COLO668 (cell line): Measurements from ENCODE around the gene SEPTIN10.
"Not testable (repeated sequence)": the region's sequence is repeated elsewhere in the genome, so short reads cannot be mapped to it uniquely, and the experiment has no call there.

Experiments used
- DNase-seq: peaks from one replicate; lab custom pipeline; 2025; ENCODE audit not compliant: unreplicated experiment; lab: John Stamatoyannopoulos, UW

SEPTIN10 gene

DNA sequence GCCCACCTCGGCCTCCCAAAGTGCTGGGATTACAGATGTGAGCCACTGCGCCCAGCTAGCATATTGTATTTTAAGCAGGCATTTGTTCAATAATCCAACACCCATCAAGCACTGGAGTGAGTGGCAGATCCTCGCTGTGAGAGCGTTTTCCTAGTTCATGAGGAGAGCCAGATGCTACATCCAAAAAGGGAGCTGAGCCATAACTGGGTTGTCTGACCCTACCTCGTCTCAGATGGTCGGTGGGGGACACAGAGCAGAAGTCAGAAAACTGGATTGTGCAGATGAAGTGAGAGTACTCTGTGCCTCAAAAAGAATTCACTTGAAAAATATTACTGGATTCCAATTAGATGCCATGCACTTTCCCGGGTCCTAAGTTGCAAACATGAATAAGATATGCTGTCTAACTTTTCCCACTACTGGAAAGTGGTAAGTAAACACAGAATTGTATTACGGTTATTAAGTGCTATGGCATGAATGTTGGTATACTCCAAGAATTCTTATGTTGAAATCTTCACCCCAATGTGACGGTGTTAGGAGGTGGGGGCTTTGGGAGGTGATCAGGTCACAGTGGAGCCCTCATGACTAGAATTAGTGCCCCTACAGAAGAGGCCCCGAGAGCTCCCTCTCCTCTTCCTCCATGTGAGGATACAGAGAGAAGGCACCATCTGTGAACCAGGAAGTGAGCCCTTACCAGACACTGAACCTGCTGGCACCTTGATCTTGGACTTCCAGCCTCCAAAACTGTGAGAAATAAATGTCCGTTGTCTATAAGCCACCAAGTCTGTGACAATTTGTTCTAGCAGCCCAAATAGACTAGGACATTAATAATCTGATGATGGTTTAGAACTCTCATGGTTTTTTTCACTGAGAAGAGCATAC, 21.9 kb upstream of the SEPTIN10 start:
- DNase-seq = no peak

DNA sequence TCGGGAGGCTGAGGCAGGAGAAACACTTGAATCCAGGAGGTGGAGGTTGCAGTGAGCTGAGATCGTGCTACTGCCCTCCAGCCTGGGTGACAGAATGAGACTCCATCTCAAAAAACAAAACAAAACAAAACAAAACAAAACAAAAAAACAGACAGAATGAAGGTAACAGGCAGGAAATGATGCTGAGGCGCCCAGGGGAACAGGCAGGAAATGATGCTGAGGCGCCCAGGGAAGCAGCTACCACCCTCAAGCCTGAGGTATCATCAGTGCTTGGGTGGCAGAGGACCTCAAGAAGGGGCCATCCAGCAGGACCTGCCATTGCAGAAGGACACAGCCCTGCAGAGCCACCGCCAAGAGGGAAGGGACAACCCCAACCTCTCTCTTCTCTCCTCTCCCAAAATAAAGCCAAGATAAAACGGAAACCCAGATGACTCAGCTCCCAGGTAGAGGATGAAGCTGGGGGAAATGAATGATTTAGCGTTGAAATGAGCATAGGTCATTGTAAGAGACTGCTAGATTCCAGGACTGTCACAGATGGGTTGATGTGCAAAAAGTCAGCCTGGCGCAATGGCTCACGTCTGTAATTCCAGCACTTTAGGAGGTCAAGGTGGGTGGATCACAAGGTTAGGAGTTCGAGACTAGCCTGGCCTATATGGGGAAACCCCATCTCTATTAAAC, 19.7 kb upstream of the SEPTIN10 start:
- no peak for DNase-seq

DNA sequence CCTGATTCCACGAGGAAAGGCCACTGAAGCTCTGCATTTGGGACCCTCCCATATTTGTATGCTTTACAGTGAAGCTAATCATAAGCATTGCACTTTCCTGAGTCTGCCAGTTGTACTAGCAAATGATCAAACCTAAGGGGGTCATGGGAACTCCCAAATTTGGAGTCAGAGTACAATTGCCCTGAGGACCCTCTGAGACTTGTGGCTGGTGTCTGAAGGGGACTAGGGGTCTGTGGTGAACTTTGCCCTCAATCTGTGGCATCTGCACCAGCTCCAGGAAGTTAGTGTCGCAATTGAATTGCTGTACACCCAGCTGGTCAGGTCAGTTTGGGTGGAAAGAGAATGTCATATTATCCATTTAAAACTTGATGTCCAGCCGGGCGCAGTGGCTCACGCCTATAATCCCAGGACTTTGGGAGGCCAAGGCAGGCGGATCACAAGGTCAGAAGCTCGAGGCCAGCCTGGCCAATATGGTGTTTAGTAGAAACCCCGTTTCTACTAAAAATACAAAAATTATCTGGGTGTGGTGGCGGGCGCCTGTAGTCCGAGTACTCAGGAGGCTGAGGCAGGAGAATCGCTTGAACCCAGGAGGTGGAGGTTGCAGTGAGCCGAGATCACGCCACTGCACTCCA, 18.5 kb upstream of the SEPTIN10 start:
- no peak for DNase-seq

DNA sequence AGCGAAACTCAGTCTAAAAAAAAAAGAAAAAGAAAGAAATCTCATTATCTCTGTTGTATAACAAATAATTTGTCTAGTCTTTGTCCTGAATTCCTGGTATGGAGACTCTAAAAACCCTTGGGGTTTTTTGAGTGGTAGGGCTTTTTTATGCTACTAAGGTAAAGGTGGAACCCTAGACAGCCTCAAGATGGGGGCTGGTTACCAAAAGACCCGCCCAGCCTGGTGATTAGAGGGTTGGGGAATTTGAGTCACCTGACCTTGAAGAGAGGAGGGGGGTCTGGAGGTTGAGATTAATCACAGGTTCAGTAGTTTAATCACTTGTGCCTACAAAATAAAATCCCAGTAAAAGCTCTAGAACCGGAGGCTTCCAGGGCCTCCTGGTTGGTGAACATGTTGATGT, 18.0 kb upstream of the SEPTIN10 start:
- DNase-seq = no peak

DNA sequence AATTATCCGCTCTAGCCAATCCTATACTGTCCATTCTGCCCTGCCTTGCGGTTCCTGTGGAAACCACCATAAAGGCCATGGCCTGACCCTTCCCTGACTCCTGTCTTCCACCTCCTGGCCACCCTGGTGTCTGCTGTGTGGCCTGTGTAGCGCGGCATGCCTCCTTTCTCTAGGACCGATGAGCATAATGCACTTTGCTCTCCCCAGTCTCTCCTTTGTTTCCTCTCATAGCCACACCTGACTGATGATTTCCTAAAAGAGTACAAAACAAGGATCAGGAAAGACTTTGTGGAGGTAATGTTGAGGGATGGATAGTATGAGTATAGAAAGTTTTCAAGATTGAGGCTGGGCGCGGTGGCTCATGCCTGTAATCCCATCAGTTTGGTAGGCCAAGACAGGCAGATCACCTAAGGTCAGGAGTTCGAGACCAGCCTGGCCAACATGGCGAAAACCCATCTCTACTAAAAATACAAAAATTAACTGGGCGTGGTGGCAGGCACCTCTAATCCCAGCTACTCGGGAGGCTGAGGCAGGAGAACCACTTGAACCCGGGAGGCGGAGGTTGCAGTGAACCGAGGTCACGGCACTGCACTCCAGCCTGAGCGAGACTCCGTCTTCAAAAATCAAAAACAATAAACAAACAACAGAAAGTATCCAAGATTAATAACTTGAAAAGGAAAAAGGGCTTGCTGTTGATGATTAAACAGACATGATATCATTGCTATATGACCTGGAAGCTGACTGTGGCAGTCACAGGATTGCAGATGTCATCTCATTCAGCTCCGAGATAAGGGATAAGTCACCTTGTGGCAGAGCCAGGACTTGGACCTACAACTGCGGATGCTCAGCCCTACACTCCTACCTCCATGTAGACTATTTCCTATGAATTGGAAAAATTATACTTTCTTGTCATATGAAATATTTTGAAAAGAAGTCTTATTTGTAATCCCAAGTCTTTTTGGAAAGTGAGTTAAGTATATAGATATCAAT, 17.0 kb upstream of the SEPTIN10 start:
- DNase-seq = no peak

DNA sequence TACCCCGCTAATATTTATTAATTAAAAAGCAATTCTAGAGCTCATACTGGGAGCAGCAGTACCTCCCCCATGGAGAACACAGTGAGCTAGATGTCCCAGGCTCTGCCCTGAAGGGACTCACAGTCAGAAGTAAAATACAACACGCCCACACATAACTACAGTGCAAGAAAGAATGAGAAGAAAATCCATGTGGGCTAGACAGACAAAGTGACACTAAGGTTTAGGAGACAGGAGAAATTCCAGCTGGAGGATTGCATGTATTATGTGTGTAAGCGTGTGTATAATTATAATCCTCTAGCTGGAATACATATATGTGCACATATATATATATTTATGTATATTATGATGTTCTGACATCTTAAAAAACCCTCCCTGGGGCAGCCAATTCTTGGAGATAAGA, 16.1 kb upstream of the SEPTIN10 start:
- DNase-seq = no peak

DNA sequence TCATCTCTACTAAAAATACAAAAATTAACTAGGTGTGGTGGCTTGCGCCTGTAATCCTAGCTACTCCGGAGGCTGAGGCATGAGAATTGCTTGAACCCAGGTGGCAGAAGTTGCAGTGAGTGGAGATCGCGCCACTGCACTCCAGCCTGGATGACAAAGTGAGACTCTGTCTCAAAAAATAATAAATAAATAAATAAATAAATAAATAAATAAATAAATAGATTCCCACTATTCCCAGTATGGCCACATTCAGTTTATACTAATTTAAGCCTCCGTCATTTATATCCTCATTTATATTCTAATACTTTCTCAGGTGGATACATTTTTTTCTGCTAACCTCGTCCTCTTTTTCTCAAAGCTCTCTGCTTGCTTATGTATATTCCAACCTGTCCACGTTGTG, 14.6 kb upstream of the SEPTIN10 start:
- DNase-seq = not testable (repeated sequence)

DNA sequence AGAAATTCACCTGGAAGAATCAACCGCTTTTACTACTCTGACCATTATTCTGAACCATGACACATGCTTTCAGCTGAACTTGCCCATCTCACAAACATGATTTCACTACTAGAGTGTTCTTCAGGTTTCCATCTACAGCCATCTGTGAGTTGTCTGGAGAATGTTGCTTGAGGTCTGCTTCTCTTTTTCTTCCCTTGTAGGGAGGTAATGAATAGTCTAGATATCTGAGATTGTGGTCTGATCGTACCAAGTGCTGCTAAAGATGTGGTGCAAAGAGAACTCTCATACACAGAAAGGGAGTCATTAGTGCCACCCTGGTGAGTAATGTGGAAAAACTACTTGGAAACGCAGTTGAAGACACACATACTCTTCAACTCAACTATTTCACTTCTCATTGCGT, 10.6 kb upstream of the SEPTIN10 start:
- no peak for DNase-seq

DNA sequence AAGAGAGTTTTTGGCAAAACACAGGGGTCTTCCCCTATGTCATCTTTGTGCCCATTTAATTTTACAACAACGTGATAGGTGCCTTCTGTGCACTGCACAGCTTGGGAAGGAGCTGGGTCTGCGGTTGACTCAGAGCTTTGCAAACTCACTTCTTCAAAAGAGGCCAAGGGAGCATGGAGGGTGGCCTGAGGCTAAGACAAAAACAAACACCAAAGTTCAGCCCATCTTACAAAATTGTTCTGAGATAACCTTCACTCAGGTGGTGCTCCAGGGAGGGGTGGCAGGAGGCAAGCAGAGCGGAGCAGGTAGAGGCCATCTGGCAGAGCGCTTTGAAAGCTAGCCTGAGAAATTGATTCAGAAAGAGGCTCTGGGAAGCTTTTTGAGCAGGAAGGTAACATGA, 10.2 kb upstream of the SEPTIN10 start:
- DNase-seq = no peak

DNA sequence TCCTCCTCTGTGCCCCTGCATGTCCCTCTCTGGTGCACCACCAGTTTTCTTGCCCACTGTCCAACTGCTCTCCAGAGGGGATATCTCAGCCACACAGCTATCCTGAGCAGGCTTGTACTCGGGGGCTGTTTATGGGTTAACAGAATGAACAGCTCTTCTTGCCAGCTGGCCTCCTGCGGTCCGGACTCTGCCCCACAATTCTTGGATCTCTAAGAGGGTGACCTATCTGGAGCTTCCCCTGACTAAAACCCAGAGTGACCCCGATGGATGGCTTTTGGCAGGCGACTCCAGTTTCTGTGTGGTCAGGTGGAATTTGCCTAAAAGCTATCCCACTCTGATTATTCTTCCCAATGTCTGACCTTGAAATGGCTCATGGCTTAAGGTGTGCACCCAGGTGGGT, 9.5 kb upstream of the SEPTIN10 start:
- DNase-seq = no peak

DNA sequence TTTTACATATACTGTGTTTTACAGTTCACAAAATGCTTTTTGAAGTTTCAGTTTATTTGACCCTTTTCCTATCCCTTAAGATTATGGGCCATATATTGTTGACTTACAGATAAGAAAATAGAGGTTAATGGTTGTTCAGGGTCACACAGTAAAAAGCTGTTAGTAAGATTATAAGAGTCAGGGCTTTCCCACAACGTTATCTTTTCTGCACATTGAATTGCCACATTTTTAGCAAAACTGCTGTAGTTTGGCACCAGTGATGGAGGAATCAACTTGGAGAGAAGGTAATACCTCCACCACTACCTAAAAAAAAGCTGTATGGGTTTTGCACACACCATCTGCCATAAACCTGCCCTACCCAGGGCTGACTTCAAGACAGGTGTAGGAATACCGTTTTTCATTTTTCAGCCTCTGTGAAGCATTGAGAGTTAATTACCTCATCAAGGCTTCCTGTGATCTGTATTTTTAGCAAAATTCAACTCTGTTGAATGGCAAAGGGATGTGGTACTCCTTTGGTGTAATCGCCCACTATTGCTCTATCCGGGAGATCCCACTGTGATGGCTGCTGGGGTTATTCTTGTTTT, 5.4 kb upstream of the SEPTIN10 start:
- no peak for DNase-seq

DNA sequence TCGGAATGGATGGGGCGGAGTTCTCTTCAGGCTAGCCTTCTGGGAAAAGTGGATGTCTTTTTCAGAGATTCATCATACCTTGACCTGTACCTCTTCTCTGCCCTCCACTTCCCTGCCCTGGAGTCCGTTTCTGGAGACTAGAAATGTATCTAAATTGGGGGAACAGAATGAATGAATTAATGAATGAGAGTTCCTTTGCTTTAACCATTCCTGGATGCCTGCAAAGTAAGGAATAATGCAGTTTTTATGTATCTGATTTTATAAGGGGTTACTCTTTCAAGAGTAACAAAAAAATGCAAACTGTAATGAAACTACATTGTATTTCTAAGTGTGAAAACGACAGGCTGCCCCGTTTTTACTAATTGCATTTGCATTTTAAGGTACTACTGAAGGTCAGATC, 2.4 kb upstream of the SEPTIN10 start:
- no peak for DNase-seq

DNA sequence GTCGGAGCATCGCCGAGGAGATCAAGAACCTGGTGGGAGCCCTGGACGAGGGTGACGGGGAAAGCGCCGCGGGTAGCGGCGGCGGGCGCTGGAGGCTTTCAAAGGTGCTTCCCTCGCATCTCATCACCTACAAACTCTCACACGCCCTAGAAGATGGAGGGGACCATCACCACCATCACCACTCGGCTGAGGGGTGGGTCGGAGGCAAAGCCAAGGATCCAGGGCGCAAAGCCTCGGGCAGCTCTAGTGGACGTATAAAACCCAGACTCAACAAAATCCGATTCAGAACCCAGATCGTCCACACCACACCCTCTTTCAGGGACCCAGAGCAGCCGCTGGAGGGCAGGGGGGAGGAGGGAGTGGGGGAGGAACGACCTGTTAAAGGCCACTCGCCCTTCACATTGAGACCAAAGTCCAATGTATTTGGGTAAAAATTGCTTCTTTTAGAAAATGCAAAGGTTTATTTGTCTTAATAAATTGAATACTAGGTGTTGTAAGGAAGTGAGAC, 1.9 kb upstream of the SEPTIN10 start:
- no peak for DNase-seq

DNA sequence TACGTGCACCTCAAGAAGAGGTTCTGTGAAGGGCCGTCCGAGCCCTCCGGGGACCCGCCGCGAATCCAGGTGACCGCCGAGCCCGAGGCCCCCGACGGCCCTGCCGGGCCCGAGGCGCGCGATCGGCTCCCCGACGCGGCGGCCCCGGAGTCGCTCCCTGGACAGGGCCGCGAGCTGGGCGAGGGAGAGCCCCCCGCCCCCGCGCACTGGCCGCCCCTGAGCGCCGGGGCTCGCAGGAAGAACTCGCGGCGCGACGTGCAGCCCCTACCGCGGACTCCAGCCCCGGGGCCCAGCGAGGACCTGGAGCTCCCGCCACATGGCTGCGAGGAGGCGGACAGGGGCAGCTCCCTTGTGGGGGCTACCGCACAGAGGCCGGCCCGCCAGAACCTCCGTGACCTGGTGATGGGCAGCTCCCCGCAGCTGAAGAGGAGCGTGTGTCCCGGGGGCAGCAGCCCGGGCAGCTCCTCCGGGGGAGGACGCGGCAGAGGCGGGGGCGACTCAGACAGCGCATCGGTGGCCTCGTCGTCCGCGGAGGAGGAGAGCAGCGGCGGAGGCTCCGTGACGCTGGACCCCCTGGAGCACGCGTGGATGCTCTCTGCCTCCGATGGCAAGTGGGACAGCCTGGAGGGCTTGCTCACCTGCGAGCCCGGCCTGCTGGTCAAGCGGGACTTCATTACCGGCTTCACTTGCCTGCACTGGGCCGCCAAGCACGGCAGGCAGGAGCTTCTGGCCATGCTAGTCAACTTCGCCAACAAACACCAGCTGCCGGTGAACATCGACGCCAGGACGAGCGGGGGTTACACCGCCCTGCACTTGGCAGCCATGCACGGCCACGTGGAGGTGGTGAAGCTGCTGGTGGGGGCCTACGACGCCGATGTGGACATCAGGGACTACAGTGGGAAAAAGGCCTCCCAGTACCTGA, 1.2 kb upstream of the SEPTIN10 start:
- DNase-seq = peak; percentile 50

DNA sequence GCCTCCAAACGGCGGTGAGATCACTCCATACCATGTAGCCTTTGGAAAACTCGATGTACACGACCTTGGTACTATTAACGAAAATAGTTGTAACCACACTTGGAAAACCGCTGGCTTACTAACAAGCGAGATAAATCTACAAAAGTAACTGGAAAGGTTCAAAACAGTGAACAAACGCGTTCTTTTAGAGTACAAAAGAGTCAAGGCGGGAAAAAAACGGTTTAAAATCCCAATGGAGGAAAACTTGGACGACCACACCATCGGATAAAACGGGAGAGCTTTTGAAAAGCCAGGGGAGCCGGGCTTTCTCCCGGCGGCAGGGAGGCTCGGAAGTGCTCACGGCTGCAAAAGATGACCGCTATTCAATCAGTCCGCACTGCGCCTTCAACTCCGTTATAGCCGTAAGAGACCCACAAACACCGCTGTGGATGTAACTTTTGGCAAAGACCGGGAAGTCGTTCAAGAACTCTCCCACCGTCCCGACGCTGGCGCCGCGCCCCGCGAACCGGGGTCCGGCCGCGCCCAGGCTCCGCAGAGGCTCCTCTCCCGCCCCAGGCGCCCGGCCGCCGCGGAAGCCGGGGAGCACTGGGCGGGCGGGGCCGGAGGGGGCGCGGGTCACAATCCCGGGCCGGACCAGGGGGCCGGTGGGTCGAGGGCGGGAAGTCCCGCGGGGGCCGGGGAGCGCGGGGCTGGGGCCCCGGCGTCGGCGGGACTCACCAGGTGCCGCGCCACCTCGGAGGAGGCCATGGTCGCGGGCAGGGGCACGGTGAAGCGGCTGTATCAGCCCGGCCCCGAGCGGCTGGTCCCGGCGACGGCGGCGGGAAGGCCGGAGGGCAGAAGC, 465 bp downstream of the SEPTIN10 start:
- DNase-seq = peak; percentile 54

DNA sequence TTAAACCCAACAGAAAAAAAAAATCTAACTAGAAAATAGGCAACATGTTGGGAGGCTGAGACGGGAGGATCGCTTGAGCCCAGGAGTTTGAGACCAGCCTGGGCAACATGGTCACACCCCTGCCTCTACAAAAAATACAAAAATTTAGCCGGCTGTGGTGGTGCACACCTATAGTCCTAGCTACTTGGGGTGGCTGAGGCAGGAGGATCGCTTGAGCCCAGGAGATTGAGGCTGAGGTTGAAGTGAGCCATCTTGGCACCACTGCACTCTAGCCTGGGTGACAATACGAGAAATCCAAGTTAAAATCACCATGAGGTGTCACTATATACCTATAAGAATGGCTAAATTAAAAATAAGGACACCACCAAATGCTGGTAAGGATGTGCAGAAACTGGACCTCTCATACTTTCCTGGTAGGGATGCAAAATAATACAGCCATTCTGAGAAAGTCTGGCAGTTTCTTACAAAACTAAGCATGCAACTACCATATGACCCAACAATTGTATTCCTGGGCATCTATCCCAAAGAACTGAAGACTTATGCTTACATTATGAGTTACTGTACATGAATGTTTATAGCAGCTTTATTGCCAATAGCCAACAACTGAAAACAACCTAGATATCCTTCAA, 2.2 kb downstream of the SEPTIN10 start:
- DNase-seq = no peak

DNA sequence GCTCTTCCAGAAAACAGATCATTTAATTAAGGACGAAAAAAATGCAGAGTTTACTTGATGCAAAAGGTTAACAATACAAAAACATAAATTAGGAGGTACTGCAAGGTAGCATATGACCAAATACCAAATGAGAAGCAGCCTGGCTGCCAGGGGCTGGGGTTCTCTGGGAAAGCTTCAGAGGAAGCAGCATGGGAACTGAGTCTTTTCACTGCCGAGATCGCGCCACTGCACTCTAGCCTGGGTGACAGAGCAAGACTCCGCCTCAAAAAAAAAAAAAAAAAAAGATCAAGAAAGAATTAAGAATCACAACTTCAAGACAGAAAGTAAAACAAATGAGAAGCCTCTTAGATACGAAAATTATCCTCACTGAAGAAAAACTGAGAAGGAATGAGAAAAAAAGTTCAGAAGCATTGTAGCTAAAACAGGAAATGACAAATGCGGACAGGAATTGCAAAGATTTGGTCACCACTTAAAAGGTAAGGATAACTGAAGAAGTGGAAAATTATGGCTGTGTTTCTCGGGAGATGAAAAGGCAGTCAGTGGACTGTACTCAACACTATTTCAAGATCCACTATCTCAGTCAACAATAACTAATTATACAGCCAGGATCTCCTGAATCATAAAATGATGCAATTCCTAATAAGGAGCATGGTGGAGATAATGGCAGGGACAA, 4.3 kb downstream of the SEPTIN10 start:
- DNase-seq = no peak
